ENCODE data around the gene RBMS3. TPM values are rescaled to one million over a fixed set of nuclear protein-coding genes. Genes with fewer than 3 reads are reported as not detected.

RBMS3 gene
- total RNA-seq, 3 donors from 2014 or later: 48.4 to 117 (median 103) TPM

- TF ChIP-seq CTCF (IDR thresholded peaks at IDR 0.05): no peak
- no peak for TF ChIP-seq POLR2A (IDR thresholded peaks at IDR 0.05)
- TF ChIP-seq POLR2AphosphoS5 (IDR thresholded peaks at IDR 0.05): no peak
- Histone ChIP-seq H3K36me3 (no peaks in the 10 kb centered on the region), H3K4me3 (peak overlapping the region in 1 of 3 donors; percentile 26), H3K27me3 (no peaks in the 10 kb centered on the region), H3K4me1 (peaks cover 0 to 10% of the 10 kb centered on the region in 2 donors), H3K9me3 (no peaks in the 10 kb centered on the region), H3K27ac (peak overlapping the region in 1 of 2 donors; percentile 52)
- intact Hi-C loops (cut with DNase I; ENCODE audit: low total_unique reads): no loop called here
- DNase-seq (ENCODE audit: low spot score in 2 of 2): no peak
These were observed 231.8 kb downstream of the RBMS3 start for GRCh38 chr3:29512641-29513040.

- DNase-seq (ENCODE audit: low spot score in 2 of 2): no peak
- Histone ChIP-seq H3K4me3 (peak overlapping the region in 1 of 3 donors; percentile 26), H3K36me3 (no peaks in the 10 kb centered on the region), H3K27ac (peak overlapping the region in 1 of 2 donors; percentile 52), H3K9me3 (no peaks in the 10 kb centered on the region), H3K4me1 (peaks cover 0 to 10% of the 10 kb centered on the region in 2 donors), H3K27me3 (no peaks in the 10 kb centered on the region)
- TF ChIP-seq POLR2AphosphoS5 (IDR thresholded peaks at IDR 0.05): no peak
- TF ChIP-seq CTCF (IDR thresholded peaks at IDR 0.05): no peak
- no peak for TF ChIP-seq POLR2A (IDR thresholded peaks at IDR 0.05)
- intact Hi-C loops (cut with DNase I; ENCODE audit: low total_unique reads): no loop called here
These were observed 232.4 kb downstream of the RBMS3 start for GRCh38 chr3:29513236-29513635.

GRCh38 chr3:29514170-29514569, 233.3 kb downstream of the RBMS3 start:
- intact Hi-C loops (cut with DNase I; ENCODE audit: low total_unique reads): no loop called here
- Histone ChIP-seq H3K27ac (peak overlapping the region in 1 of 2 donors; percentile 13), H3K9me3 (no peaks in the 10 kb centered on the region), H3K27me3 (no peaks in the 10 kb centered on the region), H3K4me3 (no peak overlapping the region), H3K36me3 (no peaks in the 10 kb centered on the region), H3K4me1 (peaks cover 0 to 10% of the 10 kb centered on the region in 2 donors)
- DNase-seq (ENCODE audit: low spot score in 2 of 2): no peak
- TF ChIP-seq POLR2AphosphoS5 (IDR thresholded peaks at IDR 0.05): no peak
- TF ChIP-seq POLR2A (IDR thresholded peaks at IDR 0.05): no peak
- no peak for TF ChIP-seq CTCF (IDR thresholded peaks at IDR 0.05)

- H3K9me3 ChIP-seq: no peaks in the 10 kb centered on the region
- DNase-seq (ENCODE audit: low spot score in 2 of 2): no peak
- H3K4me3 ChIP-seq: no peak overlapping the region
- intact Hi-C loops (cut with DNase I; ENCODE audit: low total_unique reads): no loop called here
- H3K27me3 ChIP-seq: no peaks in the 10 kb centered on the region
- H3K27ac ChIP-seq: no peak overlapping the region
- peaks cover 0 to 10% of the 10 kb centered on the region in 2 donors for H3K4me1 ChIP-seq
- TF ChIP-seq POLR2AphosphoS5 (IDR thresholded peaks at IDR 0.05): no peak
- TF ChIP-seq POLR2A (IDR thresholded peaks at IDR 0.05): no peak
- TF ChIP-seq CTCF (IDR thresholded peaks at IDR 0.05): no peak
- no peaks in the 10 kb centered on the region for H3K36me3 ChIP-seq
These were observed 234.0 kb downstream of the RBMS3 start for GRCh38 chr3:29514912-29515311.

GRCh38 chr3:29515451-29515850, 234.6 kb downstream of the RBMS3 start:
- H3K36me3 ChIP-seq: no peaks in the 10 kb centered on the region
- no peaks in the 10 kb centered on the region for H3K27me3 ChIP-seq
- no peak overlapping the region for H3K27ac ChIP-seq
- TF ChIP-seq CTCF (IDR thresholded peaks at IDR 0.05) (no peak), POLR2A (IDR thresholded peaks at IDR 0.05) (no peak), POLR2AphosphoS5 (IDR thresholded peaks at IDR 0.05) (no peak)
- H3K4me3 ChIP-seq: no peak overlapping the region
- no peaks in the 10 kb centered on the region for H3K9me3 ChIP-seq
- no peak for DNase-seq (ENCODE audit: low spot score in 2 of 2)
- intact Hi-C loops (cut with DNase I; ENCODE audit: low total_unique reads): no loop called here
- peaks cover 0 to 10% of the 10 kb centered on the region in 2 donors for H3K4me1 ChIP-seq
